Pancreas (tissue), 10 donors: ENCODE measurements around the gene HOXC5. TPM values are rescaled to one million over a fixed set of nuclear protein-coding genes. Genes with fewer than 3 reads are reported as not detected.

Experiments
- ATAC-seq, 4 donors: fragments of 200-7000 bp; cut with Tn5 transposase; one replicate each; pipeline versions ENCODE4 v1.8.0 to v1.9.1; 2020; ENCODE audit warnings: mild to moderate bottlenecking in 4 of 4, moderate library complexity in 4 of 4
- DNase-seq, 6 donors: peaks; one replicate each; pipeline ENCODE4 v3.0.0-alpha.2; 2020
- FAIRE-seq: peaks from 2 replicates; lab custom pipeline; 2012; peaks lifted over from hg19 to GRCh38; lab: Jason Lieb, UNC
- H3K27ac ChIP-seq, 4 donors: fragments of 200-600 bp; sonication (generic); 1 replicate in 3 of 4; 2 replicates in 1 of 4; pipeline versions ENCODE4 v1.5.0 to v1.8.0; 2020
- H3K27me3 ChIP-seq, 4 donors: fragments of 200-600 bp; one replicate each; pipeline ENCODE4 v1.8.0; 2021
- H3K36me3 ChIP-seq, 3 donors: fragments of 200-600 bp; sonication (generic) in 1 of 3; one replicate each; pipeline versions ENCODE4 v1.5.0 to v1.8.0; 2020 to 2021
- H3K4me1 ChIP-seq, 3 donors: fragments of 200-600 bp; one replicate each; pipeline ENCODE4 v1.8.0; 2021
- H3K4me3 ChIP-seq, 4 donors: fragments of 200-600 bp; sonication (generic) in 2 of 4; one replicate each; pipeline versions ENCODE4 v1.5.0 to v1.8.0; 2020 to 2021
- H3K9me3 ChIP-seq, 4 donors: fragments of 200-600 bp; one replicate each; pipeline ENCODE4 v1.8.0; 2021
- WGBS, 2 donors: extraction: QIAGEN DNeasy Blood & Tissue Kit; methylation state at CpG; one replicate each; pipeline ENCODE4 v1.1.7; 2013; 5-methylcytosine and 5-hydroxymethylcytosine counted together
- intact Hi-C, 3 donors: fragments of 100-400 bp; cut with DNase I; formaldehyde crosslinking; loops; one replicate each; pipeline versions ENCODE4 v1.11.1 to v1.14.2; 2022
- polyA plus RNA-seq, 2 donors: library from polyadenylated mRNA; stranded (reverse); fragments of 200-250 nt; gene quantifications; one replicate each; pipeline ENCODE4 v1.2.3, GENCODE V29; 2013
- total RNA-seq, 6 donors: library from RNA; stranded (reverse); fragmentation: NEBNext Ultra II Directional in 4 of 6; extraction: Animal tissue kit (Norgen Biotek cat#: 25700) in 4 of 6; gene quantifications; one replicate each; pipeline versions ENCODE4 v1.2.1 to v1.2.4, GENCODE V29; 2021 to 2023
- TF ChIP-seq, protein P1 (sequence below), 4 donors: fragments of 200-600 bp; sonication (generic) in 3 of 4; IDR thresholded peaks; one replicate each; pipeline versions ENCODE4 v1.5.0 to v1.8.0; 2021; ENCODE audit warnings: antibody characterized with exemption in 4 of 4
- donor health status: healthy with polysubstance abuse.
- donor health status: DM: no; HTN: no; CAD: no; lungs with moderate emphysema.
- donor health status: DM: no; HTN: no; CAD: no.
- donor health status: control.
- donor health status: control.
- donor health status: Bipolar disorder and iron deficiency.
- donor health status: DM: yes; HTN: yes; CAD: no.
- donor health status: DM: no; HTN: no; CAD: no.
- donor health status: DM: no; HTN: no; CAD: no.
- donor health status: DM: yes; HTN: yes; CAD: no.

HOXC5 gene
- total and polyA plus RNA-seq, 8 donors: not detected

DNA sequence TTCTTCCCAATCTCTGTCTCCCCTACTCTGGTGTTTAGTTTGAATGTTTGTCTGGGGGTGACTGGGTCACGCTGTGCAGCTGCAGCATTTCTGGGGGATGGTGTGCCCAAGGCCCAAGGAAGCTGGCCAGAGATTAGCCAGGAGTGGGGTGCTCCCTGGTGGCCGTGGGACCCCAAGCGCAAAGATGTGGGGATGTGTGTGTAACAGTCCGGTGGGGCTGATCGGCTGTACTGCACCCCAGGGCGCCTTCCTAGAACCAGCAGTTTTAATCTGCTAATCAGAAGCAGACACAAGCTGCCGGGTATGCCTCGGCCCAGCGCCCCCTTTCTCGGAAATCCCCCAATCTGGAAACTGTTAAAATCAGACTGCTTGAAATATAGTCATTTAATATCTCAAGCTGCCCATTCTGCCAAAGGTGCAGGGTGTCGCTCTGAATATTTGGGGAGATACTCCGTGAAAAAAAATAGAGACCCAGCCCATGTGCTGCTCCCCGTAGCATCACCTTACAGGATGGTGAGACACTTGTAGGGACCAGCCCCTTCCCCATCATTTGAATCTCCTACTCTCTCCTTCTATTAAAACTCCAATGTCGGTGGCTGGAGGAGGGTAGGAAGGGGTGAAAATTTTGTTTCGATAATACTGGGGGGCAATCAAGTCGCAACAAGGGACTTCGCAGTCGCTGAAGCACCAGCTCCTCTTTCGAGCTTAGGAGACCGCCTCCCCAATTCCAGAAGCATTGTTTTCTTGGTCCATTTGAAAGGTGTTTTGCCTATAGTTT lies 28.6 kb upstream of the HOXC5 start:
- DNase-seq (no peak), FAIRE-seq (no peak), ATAC-seq (no peak)
- Histone ChIP-seq H3K4me3 (no peak overlapping the region), H3K4me1 (peaks cover 0 to 5% (median 5%) of the 10 kb centered on the region in 3 donors), H3K9me3 (no peaks in the 10 kb centered on the region), H3K36me3 (no peaks in the 10 kb centered on the region), H3K27ac (no peak overlapping the region), H3K27me3 (peaks cover 0 to 67% (median 8%) of the 10 kb centered on the region in 4 donors)
- intact Hi-C loops: loop anchor here in 1 of 3 donors (10.0 kb wide), 1 partner anchor 191 kb away; no protein-coding TSS in a partner anchor
- WGBS, 2 donors: 16 to 23% methylated on average over 20 of the region's 20 CpGs
- TF ChIP-seq, protein P1, sequence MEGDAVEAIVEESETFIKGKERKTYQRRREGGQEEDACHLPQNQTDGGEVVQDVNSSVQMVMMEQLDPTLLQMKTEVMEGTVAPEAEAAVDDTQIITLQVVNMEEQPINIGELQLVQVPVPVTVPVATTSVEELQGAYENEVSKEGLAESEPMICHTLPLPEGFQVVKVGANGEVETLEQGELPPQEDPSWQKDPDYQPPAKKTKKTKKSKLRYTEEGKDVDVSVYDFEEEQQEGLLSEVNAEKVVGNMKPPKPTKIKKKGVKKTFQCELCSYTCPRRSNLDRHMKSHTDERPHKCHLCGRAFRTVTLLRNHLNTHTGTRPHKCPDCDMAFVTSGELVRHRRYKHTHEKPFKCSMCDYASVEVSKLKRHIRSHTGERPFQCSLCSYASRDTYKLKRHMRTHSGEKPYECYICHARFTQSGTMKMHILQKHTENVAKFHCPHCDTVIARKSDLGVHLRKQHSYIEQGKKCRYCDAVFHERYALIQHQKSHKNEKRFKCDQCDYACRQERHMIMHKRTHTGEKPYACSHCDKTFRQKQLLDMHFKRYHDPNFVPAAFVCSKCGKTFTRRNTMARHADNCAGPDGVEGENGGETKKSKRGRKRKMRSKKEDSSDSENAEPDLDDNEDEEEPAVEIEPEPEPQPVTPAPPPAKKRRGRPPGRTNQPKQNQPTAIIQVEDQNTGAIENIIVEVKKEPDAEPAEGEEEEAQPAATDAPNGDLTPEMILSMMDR (IDR thresholded peaks at IDR 0.05): no peak

DNA sequence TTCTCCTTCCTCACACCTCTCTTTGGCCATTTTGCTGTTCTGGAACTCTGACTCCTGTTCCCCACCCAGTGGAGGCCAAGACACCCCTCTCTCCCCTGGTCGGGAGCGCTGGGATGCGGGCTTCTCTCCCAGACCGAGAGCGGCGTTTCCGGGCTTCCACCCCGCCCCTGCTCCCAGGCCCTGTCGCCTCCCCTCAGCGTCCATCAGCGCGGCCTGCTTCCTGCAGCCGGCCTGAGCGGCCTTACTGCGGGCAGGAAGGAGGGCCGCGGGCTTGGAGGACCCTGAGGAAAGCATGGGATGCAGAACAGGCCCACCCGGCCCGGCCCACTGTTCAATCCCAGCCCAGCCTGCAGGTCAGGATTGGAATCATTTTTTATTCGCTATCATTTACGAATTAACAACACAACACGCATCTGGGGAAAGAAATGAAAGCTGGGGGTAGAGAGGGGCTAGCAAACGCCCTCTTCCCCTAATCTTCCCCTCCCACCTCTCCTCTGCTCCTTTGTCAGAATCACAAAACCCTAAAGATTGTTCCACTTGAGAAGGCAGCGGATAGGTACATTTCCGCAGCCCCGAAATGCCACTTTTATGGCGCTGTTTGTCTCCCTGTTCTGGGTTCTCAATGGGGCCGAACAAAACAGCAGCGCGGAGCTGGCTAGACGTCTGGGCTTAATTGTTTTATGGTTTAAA lies 27.9 kb upstream of the HOXC5 start:
- 10 to 12% methylated on average over 31 of the region's 31 CpGs for WGBS, 2 donors
- intact Hi-C loops: loop anchor here (5.0 to 10.0 kb wide), 3 partner anchors 190 to 202 kb away; no protein-coding TSS in a partner anchor
- TF ChIP-seq, protein P1 (IDR thresholded peaks at IDR 0.05): no peak
- FAIRE-seq (no peak), ATAC-seq (no peak), DNase-seq (no peak)
- Histone ChIP-seq H3K27me3 (peaks cover 0 to 68% (median 7%) of the 10 kb centered on the region in 4 donors), H3K36me3 (no peaks in the 10 kb centered on the region), H3K9me3 (no peaks in the 10 kb centered on the region), H3K4me1 (peaks cover 0 to 5% (median 5%) of the 10 kb centered on the region in 3 donors), H3K27ac (no peak overlapping the region), H3K4me3 (no peak overlapping the region)

GRCh38 chr12:54005531-54005852 lies 27.4 kb upstream of the HOXC5 start:
- ATAC-seq (no peak), FAIRE-seq (no peak), DNase-seq (no peak)
- Histone ChIP-seq H3K4me3 (no peak overlapping the region), H3K9me3 (no peaks in the 10 kb centered on the region), H3K27me3 (peaks cover 0 to 68% (median 5%) of the 10 kb centered on the region in 4 donors), H3K27ac (no peak overlapping the region), H3K4me1 (peaks cover 0 to 5% (median 5%) of the 10 kb centered on the region in 3 donors), H3K36me3 (no peaks in the 10 kb centered on the region)
- 3 to 4% methylated on average over 26 of the region's 26 CpGs for WGBS, 2 donors
- TF ChIP-seq, protein P1 (IDR thresholded peaks at IDR 0.05): no peak
- intact Hi-C loops: loop anchor here (5.0 to 10.0 kb wide), 3 partner anchors 189 to 202 kb away; no protein-coding TSS in a partner anchor

DNA sequence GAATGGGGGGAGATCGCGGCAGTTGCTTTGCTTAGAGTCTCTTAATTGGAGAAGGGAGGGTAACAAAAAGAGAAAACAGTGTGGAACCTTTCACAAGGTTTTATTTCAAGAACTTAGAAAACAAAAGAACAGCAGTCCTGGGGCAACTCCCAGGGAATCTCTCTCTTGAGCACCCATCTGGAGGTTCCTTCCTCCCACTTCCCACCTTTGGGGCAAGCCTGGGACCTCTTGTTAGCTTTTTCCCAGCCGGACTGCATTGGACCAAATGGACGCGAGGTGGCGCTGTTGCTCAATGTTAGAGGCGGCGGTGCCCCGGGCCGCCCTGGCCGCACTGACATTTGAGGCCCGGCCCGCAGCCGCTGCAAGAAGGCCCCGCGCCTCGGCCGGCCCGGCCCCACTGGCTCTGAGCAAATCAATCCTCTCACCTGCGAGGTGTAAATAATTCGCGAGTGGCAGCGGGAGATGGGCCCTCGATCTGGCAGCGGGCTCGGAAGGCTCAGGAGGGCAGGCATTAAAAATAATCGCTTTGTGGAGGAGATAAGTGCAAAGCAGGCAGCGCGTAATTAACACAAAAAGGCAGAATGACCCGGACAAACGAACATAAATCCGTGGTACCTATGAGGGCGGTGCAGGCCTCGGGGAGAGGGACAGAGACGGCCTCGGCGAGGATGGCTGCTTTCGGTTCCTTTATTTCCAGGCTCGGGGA lies 26.8 kb upstream of the HOXC5 start:
- no peaks in the 10 kb centered on the region for H3K9me3 ChIP-seq
- 4 to 5% methylated on average over 39 of the region's 39 CpGs for WGBS, 2 donors
- FAIRE-seq: no peak
- peaks cover 0 to 64% (median 5%) of the 10 kb centered on the region in 4 donors for H3K27me3 ChIP-seq
- H3K36me3 ChIP-seq: no peaks in the 10 kb centered on the region
- TF ChIP-seq, protein P1 (IDR thresholded peaks at IDR 0.05): peak; percentile 89 to 96 (median 92)
- peak; percentile 84 to 96 (median 92) for ATAC-seq
- intact Hi-C loops: loop anchor here (5.0 to 10.0 kb wide), 3 partner anchors 189 to 201 kb away; no protein-coding TSS in a partner anchor
- DNase-seq: peak; percentile 72 to 98 (median 90)
- H3K4me3 ChIP-seq: peak overlapping the region in 2 of 4 donors; percentile 9 to 34
- H3K27ac ChIP-seq: no peak overlapping the region
- peaks cover 0 to 5% (median 5%) of the 10 kb centered on the region in 3 donors for H3K4me1 ChIP-seq
